Activated CD4-positive, alpha-beta T cell treated with anti-CD3 and anti-CD28 coated beads for 48 hours (primary cell): Measurements from ENCODE around the gene ACTL9.
"Not testable (repeated sequence)": the region's sequence is repeated elsewhere in the genome, so short reads cannot be mapped to it uniquely, and the experiment has no call there.

ENCODE experiments used
- DNase-seq: peaks from one replicate; pipeline ENCODE4 v3.0.0-alpha.2; 2020

ACTL9 gene, protein sequence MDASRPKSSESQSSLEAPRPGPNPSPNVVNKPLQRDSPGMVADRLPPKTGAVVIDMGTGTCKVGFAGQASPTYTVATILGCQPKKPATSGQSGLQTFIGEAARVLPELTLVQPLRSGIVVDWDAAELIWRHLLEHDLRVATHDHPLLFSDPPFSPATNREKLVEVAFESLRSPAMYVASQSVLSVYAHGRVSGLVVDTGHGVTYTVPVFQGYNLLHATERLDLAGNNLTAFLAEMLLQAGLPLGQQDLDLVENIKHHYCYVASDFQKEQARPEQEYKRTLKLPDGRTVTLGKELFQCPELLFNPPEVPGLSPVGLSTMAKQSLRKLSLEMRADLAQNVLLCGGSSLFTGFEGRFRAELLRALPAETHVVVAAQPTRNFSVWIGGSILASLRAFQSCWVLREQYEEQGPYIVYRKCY

DNA sequence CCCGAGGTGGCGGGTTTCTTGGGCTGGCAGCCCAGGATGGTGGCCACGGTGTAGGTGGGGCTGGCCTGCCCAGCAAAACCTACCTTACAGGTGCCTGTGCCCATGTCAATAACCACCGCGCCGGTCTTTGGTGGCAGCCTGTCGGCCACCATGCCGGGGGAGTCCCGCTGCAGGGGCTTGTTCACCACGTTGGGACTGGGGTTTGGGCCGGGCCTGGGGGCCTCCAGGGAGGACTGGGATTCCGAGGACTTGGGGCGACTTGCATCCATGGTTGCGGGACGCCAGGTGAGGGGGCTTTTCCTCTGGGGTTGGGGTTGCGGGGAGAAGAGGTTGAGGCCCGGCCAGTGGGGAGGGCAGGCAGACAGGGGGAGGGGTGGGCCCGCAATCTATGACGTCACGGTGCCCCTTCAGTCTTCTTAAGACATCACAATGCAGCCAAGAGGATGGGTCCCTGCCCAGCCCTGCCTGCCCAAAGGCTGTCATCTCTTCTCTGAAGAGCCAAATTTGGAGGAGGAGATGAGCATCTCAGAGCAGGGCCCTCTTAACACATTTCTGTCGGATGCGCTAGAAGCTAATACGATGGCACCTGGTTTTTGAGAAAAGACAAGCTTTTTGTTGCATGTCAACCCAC lies at the start of gene ACTL9:
Gene ACTL9 (minus strand): TSS at position 363 of the 631 bp plus-strand sequence. CDS start 94 bp downstream, at position 269.
- DNase-seq: no peak

DNA sequence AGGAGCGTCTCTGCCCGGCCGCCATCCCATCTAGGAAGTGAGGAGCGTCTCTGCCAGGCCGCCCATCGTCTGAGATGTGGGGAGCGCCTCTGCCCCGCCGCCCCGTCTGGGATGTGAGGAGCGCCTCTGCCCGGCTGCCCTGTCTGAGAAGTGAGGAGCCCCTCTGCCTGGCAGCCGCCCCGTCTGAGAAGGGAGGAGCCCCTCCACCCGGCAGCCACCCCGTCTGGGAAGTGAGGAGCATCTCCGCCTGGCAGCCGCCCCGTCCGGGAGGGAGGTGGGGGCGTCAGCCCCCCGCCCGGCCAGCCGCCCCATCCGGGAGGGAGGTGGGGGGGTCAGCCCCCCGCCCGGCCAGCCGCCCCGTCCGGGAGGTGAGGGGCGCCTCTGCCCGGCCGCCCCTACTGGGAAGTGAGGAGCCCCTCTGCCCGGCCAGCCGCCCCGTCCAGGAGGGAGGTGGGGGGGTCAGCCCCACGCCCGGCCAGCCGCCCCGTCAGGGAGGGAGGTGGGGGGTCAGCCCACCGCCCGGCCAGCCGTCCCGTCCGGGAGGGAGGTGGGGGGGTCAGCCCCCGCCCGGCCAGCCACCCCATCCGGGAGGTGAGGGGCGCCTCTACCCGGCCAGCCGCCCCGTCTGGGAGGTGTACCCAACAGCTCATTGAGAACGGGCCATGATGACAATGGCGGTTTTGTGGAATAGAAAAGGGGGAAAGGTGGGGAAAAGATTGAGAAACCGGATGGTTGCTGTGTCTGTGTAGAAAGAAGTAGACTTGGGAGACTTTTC lies 40.9 kb upstream of the ACTL9 start:
- not testable (repeated sequence) for DNase-seq

DNA sequence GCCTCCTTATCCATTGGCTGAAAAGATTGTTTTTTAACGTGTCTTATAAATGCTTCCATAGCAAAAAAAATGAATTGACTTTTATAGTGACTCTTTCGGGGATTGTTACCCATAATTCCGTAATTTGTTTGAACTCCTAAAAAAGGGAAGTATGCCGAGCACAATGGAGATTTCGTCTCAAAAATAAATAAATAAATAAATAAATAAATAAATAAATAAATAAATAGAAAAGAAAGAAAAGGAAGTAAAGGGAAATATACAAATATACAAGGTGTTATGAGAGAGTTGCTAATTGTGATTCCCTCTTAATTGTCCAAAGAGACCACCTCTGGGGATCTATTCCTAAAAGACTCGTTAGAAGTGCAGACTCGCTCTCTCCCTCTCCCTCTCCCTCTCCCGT lies 39.8 kb upstream of the ACTL9 start:
- no peak for DNase-seq

DNA sequence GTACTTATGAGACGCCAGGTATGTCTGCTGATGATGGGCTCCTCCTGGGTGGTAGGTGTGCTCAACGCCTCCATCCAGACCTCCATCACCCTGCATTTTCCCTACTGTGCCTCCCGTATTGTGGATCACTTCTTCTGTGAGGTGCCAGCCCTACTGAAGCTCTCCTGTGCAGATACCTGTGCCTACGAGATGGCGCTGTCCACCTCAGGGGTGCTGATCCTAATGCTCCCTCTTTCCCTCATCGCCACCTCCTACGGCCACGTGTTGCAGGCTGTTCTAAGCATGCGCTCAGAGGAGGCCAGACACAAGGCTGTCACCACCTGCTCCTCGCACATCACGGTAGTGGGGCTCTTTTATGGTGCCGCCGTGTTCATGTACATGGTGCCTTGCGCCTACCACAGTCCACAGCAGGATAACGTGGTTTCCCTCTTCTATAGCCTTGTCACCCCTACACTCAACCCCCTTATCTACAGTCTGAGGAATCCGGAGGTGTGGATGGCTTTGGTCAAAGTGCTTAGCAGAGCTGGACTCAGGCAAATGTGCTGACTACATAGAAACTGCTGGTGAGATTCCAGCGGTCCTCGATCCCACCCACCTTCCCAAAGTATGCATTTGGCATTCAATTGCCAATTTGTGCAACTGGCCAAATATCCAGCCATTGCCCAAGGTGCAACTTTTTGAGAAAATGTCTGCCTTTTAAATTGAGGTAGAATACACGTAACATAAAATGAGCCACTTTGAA lies 33.0 kb upstream of the ACTL9 start:
- DNase-seq: peak; percentile 26

DNA sequence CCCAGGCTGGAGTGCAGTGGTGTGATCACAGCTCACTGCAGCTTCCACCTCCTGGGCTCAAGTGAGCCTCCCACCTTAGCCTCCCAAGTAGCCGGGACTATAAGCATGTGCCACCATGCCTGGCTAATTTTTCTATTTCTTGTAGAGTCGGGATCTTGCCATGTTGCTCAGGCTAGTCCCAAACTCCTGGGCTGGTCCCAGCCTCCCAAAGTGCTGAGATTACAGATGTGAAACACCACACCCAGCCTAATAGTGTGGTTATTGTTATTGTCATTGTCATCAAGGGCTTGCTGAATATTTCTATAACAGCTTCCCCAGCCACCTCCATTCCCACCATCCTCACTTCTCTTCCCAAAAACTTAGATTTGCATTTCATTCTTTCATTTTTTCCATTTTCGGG lies 25.7 kb upstream of the ACTL9 start:
- DNase-seq: no peak

DNA sequence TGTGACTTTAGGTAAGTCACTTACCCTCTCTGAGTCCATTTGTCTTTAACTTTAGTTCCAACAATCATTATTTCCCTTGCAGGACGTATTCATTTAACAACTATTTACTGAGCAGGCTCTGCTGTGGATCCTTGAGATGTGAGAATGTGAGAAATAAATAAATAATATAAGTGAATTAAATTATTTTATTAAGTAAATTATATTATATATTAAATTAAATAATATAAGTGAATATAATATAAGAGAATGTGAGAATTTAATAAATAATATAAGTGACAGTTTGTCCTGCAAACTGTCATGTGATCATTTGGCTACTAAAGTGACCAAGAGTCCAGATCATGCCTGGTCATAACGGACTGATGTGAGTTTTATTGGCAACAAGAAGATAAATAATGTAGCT lies 23.4 kb upstream of the ACTL9 start:
- DNase-seq: no peak

DNA sequence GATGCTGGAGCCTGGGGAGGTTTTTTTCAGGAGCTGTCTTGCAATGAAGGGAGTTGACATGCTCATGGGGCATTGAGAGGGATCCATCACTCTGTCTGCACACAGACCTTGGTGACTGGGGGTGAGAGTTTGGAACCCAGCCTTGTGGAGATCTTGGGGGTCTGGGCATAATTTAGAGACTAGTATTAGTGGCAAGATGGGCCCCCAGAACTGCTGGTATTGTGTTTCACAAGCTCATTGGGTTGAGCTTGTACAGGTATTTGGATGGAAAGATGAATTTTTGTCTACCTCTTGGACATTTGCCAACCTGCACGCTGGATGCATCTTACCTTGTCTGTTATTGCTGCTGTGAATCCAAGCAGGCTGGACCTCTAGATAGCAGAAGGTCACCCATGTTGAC lies 22.7 kb upstream of the ACTL9 start, which contains the start of gene OR2Z1:
Gene OR2Z1 (plus strand): TSS at position 301 of the 400 bp plus-strand sequence. CDS start 9,395 bp downstream, outside the sequence.
- no peak for DNase-seq

DNA sequence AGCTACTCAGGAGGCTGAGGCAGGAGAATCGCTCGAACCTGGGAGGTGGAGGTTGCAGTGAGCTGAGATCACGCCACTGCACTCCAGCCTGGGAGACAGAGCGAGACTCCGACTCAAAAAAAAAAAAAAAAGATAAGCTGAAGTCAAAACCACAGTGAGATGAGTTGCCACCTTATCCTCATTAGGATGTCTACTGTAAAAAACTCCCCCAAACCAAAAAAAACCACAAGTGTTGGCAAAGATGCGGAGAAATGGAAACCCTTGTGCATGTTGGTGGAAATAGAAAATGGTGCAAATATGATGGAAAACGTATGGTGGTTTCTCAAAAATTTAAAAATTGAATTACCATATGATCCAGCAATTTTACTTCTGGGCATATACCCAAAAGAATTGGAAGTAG lies 11.7 kb upstream of the ACTL9 start:
- DNase-seq: not testable (repeated sequence)

DNA sequence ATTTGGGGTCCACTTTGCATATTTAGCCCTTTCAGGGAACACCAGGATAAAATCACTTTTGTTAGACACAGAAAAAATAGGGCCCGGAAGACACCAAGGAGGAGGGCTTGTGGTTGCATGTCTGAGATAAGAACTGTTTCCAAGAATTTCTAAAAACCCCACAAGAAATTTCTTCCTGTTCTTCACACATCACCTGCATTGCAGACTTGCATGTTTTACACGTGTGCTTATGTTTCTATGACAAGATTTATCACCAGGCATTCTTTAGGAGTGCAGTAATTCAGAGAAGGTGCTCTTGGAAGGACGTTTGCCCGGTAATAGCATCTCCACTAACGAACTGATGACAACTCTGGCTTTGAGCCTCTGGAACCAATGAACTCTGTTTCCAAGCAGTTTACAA lies 7.1 kb upstream of the ACTL9 start:
- DNase-seq: no peak

DNA sequence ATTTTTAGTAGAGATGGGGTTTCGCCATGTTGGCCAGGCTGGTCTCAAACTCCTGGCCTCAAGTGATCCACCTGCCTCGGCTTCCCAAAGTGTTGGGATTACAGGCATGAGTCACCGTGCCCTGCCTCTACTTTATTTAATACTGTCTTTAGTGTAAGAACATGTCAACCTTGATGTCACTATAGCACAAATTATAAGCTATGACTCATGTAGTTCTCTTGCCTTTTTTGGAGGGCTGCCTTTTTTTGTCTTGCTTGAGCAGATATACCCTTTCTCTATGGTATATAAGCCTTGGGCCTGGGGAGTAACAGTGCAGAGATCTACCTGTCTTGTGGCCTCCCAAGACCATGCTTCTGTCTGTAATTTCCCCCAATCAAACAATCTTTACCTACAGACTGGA lies 6.7 kb upstream of the ACTL9 start:
- DNase-seq: not testable (repeated sequence)

DNA sequence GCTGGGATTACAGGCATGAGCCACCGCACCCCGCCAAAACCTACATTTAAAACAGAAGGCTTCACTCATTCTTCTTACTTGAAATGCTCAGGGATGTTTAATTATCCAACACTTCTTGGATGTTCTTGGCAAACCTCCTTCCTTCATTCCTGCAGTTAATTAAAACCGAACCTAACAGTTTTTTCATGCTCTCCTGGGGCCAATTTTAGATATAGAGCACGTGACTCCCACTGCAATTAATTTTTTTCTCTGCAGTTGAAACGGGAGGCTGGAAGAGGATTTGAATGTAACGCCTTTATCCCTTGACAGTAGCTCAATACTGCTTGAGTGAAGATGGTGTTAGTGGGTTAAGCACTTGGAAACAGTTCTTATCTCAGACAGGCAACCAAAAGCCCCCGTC lies 4.6 kb upstream of the ACTL9 start:
- DNase-seq: no peak

DNA sequence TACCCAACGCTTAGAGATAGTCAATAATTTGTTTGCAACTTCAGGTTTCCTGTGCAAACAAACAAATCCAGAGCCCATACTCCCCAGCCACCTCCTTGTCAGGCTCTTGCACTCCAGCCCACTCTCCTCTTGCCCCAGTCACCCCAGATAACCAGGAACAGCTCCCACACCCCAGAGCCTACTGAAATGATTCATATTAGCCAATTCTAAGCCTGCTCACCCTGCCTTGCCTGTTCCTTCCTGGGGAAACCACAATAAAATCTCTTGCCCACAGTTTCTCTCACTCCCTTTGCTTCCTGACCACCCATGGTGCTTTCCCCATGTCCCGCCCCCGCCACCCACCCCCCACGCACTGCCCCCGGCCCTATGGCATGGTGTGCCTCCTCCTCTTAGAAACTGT lies 3.8 kb upstream of the ACTL9 start:
- DNase-seq: peak; percentile 41

DNA sequence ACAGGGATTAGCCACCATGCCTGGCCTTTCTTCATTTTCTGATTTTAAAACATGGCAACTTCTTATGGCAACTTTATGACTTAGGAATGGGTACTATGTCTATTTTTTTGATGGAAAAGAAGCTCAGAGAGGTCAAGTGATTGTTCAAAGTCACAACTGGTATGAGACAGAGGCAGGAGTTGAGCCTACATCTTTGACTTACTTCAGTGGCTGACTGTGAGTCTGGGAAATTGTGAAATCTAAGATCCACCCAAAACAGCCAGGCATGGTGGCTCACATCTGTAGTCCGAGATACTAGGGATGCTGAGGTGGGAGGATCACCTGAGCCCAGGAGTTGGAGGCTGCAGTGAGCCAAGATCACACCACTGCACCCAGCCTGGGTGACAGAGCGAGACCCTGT lies 2.4 kb upstream of the ACTL9 start:
- no peak for DNase-seq

DNA sequence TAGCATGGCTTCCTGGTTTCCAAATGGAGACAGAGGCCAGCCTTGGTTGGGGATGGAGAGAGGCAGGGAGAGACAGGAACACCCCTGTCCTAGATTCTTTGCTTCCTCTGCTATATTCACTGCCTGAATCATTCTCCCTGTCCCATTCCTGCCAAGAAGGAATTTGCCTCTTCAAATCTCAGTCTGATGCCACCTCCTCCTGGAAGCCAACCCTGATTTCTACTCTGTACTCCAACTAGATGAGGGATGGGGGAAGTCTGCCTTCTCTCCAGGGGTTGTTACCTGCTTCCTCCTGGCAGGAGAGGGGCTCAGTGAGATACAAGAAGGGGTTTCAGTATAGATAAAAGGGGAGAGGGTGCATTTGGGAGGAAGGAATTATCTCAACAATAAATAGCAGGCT lies 1.3 kb upstream of the ACTL9 start:
- DNase-seq: no peak

DNA sequence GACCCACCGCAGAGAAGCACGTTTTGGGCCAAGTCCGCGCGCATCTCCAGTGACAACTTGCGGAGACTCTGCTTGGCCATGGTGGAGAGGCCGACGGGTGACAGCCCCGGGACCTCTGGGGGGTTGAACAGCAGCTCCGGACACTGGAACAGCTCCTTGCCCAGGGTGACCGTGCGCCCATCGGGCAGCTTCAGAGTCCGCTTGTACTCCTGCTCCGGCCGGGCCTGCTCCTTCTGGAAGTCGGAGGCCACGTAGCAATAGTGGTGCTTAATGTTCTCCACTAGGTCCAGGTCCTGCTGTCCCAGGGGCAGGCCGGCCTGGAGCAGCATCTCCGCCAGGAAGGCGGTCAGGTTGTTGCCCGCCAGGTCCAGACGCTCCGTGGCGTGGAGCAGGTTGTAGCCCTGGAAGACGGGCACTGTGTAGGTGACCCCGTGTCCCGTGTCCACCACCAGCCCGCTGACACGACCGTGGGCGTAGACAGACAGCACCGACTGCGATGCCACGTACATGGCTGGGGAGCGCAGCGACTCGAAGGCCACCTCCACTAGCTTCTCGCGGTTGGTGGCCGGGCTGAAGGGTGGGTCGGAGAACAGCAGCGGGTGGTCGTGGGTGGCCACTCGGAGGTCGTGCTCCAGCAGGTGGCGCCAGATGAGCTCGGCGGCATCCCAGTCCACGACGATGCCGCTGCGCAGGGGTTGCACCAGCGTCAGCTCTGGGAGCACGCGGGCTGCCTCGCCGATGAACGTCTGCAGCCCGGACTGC lies 743 bp downstream of the ACTL9 start:
- peak; percentile 31 for DNase-seq

DNA sequence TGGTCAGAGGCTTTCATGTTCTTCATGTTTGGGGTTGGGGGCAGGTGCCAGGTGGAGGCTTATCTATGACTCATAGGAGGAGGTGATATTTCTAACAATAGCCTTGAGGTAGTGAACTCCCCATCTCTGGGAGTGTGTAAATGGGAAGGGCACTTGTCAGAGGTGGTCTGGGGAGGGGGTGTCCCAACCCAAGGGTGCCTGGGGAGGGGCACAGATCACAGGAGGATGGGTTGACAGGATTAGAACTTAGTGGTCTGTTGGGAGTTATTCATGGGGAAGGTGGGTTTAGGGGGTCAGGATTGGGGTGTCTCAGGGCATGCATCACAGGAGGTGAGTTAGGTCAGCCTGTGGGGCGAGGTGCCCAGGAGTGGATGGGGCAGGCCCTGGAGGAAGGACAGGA lies 1.6 kb downstream of the ACTL9 start:
- no peak for DNase-seq

DNA sequence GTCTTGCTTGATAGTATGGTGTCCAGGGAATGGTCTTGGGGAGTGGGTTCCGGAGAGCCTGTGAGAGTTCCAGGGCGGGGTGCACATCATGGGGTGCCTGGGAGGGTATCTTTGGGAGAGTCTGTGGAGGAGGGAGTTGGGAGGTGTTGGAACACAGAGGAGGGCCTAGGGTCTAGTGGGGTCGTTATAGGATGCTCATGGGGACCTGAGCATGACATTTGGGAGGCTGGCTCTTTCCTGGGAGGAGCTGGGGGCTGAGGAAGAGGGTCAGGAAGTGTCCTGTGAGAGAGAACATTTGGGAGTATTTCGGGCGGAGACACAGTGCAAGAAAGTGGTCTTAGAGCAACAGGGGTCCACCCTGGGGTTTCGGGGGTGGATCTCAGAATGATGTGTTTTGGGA lies 2.7 kb downstream of the ACTL9 start:
- no peak for DNase-seq

DNA sequence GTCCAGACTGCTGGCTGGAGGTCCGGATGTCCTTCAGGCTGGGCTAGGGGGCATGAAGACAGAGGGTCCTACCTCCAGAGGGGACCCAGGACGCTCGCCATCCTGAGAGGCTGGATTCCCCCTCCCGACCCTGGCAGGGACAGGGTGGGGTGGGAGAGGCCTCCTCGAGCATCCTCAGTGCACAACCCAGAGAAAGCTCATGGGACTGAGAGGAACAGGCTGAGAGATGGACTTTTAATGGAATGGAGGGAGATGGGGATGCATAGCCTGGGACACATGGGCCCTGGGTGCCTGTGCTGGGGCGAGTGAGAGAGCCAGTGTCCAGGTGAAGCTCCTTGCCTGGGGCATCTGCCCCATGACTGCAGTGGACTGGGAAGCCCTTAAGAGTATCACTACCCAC lies 3.1 kb downstream of the ACTL9 start:
- DNase-seq: no peak

DNA sequence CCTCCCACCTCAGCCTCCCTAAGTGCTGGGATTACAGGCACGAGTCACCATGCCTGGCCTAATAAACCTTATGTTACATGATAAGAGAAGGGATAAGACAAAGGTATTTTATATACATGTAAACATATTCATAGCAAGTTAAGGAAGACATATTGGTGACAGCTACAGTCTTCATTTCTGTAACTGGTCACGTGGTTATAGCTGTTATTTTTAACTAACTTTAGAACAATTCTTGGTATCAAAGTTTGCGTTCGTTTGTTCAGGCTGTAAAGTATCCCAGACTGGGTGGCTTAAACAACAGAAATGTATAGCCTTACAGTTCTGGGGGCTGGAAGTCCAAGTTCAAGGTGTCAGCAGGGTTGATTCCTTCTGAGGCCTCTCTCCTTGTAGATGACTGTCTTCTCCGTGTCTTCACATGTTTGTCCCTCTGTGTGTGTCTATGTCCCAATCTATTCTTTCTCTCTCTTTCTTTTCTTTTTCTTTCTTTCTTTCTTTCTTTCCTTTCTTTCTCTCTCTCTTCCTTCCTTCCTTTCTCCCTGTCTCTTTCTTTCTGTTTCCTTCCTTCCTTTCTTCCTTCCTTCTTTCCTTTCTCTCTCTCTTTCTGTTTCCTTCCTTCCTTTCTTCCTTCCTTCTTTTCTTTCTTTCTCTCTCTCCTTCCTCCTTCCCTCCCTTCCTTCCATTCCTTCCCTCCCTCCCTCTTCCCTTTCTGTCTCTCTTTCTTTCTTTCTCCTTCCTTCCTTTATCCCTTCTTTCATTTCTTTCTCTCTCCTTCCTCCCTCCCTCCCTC lies 7.6 kb downstream of the ACTL9 start:
- no peak for DNase-seq

DNA sequence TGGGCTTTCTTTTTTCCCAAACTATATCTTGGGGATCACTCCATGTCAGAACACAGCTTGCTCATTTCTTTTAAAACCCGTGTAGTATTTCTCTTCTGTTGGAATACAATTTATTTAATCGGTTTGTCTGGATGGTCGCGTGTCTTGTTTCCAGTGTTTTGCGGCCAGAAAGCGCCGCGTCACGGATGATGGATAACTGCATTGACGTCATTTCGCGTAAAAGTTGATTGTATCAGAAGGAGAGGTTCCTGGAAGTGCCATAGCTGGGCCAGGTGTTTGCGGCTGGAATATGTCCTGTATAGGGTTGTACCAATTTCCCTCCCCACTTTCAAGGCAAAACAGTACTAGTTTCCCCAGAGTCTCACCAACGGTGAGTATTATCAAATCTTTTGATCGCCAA lies 9.7 kb downstream of the ACTL9 start:
- DNase-seq: no peak

DNA sequence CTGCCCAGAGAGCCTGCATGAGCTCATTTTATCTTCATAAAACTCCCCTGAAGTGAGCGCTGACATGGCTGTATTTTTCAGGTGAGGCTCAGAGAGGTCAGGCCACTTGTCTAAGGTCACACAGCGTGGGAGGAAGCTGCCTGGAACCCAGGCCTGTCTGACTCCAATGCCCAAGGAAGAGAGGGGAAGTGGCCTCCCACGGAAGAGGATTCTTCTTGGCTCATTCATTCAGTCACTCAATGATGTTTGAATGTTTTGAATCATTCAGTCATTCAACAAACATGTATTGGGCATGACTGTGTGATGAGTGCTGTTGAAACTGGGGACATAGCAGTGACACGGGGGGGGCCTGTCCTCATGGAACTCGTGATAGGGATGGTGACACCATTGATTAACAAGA lies 12.0 kb downstream of the ACTL9 start:
- DNase-seq: no peak
